PC-9 (cell line): ENCODE measurements around the gene KCNQ1OT1.

ENCODE experiments used
- EZH2 ChIP-seq: fragments of 200-600 bp; sonication (generic); IDR thresholded peaks from 2 replicates; pipeline ENCODE4 v1.8.0; 2017; ENCODE audit warnings: antibody characterized with exemption, low read depth
- TF ChIP-seq, protein P1 (sequence below): fragments of 200-600 bp; sonication (generic); conservative IDR thresholded peaks from 2 replicates; pipeline ENCODE4 v1.6.1; 2017; ENCODE audit warnings: mixed run types, antibody characterized with exemption, mild to moderate bottlenecking, moderate library complexity

DNA sequence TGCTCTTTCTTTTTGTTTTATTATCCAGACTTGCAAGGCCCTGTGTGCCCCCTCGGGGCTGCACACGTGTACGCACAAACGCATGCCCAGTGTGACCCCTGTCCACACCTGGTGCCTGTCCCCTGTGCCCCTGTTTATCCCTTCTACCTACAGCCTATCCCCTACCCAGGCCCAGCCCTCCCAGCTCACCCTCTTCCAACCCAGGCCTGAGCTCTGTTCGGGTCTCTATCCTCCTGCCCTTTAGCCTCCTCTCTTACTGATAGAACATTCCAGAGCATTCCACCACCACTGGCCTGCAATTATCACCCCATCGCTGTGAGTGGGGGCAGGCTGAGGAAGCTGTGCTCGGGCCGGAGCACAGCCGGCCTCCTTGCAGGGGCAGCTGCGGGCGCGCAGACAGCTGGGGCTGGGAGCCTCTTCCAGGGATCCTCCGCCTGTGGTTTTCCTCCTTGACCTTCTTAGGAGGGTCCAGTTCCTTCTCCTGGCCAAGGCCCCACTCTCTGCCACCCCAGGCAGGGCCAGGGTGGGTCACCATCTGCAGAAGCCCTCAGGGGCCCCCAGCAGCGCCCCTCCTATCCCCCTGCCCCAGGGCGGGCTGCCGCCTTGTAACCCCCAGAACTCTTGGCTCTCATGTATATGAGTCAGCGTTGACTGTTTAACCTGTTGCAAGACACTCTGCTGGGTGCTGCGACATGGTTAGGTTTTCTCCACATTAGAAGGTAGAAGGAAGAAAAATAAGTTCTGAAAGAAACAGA is 41.8 kb upstream of the KCNQ1OT1 start:
- TF ChIP-seq, protein P1, sequence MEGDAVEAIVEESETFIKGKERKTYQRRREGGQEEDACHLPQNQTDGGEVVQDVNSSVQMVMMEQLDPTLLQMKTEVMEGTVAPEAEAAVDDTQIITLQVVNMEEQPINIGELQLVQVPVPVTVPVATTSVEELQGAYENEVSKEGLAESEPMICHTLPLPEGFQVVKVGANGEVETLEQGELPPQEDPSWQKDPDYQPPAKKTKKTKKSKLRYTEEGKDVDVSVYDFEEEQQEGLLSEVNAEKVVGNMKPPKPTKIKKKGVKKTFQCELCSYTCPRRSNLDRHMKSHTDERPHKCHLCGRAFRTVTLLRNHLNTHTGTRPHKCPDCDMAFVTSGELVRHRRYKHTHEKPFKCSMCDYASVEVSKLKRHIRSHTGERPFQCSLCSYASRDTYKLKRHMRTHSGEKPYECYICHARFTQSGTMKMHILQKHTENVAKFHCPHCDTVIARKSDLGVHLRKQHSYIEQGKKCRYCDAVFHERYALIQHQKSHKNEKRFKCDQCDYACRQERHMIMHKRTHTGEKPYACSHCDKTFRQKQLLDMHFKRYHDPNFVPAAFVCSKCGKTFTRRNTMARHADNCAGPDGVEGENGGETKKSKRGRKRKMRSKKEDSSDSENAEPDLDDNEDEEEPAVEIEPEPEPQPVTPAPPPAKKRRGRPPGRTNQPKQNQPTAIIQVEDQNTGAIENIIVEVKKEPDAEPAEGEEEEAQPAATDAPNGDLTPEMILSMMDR = no peak
- no peak for TF ChIP-seq EZH2
